ENCODE data around the gene ZNF282.

The ZNF282 gene

GRCh38 chr7:149195180-149196150, at the start of gene ZNF282:
TSS of gene ZNF282 (plus strand) at chr7:149195546. CDS start at chr7:149195590, 44 bp downstream.
- DNase-seq, result peak; percentile 61

GRCh38 chr7:149147072-149147751, 48.1 kb upstream of the ZNF282 start, which contains the start of gene ZNF398:
TSS of gene ZNF398 (plus strand) at chr7:149147453. CDS start at chr7:149147743, 290 bp downstream.
- peak; percentile 77 for DNase-seq

GRCh38 chr7:149147752-149148653, 47.3 kb upstream of the ZNF282 start:
- no peak for DNase-seq

GRCh38 chr7:149150981-149151380, 44.4 kb upstream of the ZNF282 start:
- no peak for DNase-seq

- no peak for DNase-seq
These were observed 42.0 kb upstream of the ZNF282 start for GRCh38 chr7:149153346-149153745.

GRCh38 chr7:149154056-149154455, 41.3 kb upstream of the ZNF282 start:
- no peak for DNase-seq

- no peak for DNase-seq
These were observed 38.4 kb upstream of the ZNF282 start for GRCh38 chr7:149156898-149157297.

- DNase-seq, result no peak
These were observed 34.0 kb upstream of the ZNF282 start for GRCh38 chr7:149161241-149161848.

- no peak for DNase-seq
These were observed 29.2 kb upstream of the ZNF282 start for GRCh38 chr7:149166142-149166541.

- no peak for DNase-seq
These were observed 28.6 kb upstream of the ZNF282 start for GRCh38 chr7:149166630-149167352.

- DNase-seq, result no peak
These were observed 23.3 kb upstream of the ZNF282 start for GRCh38 chr7:149171892-149172533.

GRCh38 chr7:149172534-149172920, 22.8 kb upstream of the ZNF282 start:
- DNase-seq, result no peak

GRCh38 chr7:149175150-149175549, 20.2 kb upstream of the ZNF282 start:
- DNase-seq, result no peak

- DNase-seq, result no peak
These were observed 16.1 kb upstream of the ZNF282 start for GRCh38 chr7:149179241-149179640.

- no peak for DNase-seq
These were observed 14.5 kb upstream of the ZNF282 start for GRCh38 chr7:149180722-149181449.

- no peak for DNase-seq
These were observed 13.9 kb upstream of the ZNF282 start for GRCh38 chr7:149181450-149181790.

GRCh38 chr7:149184274-149184673, 11.1 kb upstream of the ZNF282 start:
- DNase-seq, result no peak

- no peak for DNase-seq
These were observed 7.1 kb upstream of the ZNF282 start for GRCh38 chr7:149188213-149188612.

- no peak for DNase-seq
These were observed 6.6 kb upstream of the ZNF282 start for GRCh38 chr7:149188637-149189259.

GRCh38 chr7:149191851-149192250, 3.5 kb upstream of the ZNF282 start:
- DNase-seq, result no peak
